ENCODE data around the gene ELMO3.

Gene ELMO3

GRCh38 chr16:67227567-67227921 is 28.6 kb downstream of the ELMO3 start:
- ChIA-PET CTCF (interaction anchor here (0.7 to 1.1 kb wide), 3 partner anchors 17 to 48 kb away, joined by 3 read pairs; no protein-coding TSS in a partner anchor), POLR2A (interaction anchor here (0.9 to 10.0 kb wide), 9 partner anchors 10 to 210 kb away, joined by 3 to 109 read pairs (median 6); partner anchors contain the start of genes FHOD1 and SLC9A5)
- Histone ChIP-seq H3K4me3 (ENCODE audit: low read depth, low read length) (peak overlapping the region; percentile 93), H3K9me3 (ENCODE audit: control insufficient read depth, insufficient read depth, low read depth, low read length) (no peaks in the 10 kb centered on the region), H3K4me1 (ENCODE audit: control insufficient read depth, insufficient read depth, low read length) (no peaks in the 10 kb centered on the region), H3K36me3 (ENCODE audit: control insufficient read depth in 2 of 2, insufficient read depth in 1 of 2, low read length in 2 of 2) (peaks cover 4 to 47% of the 10 kb centered on the region in 2 experiments; a peak in 2 of 3 replicates), H3K27ac (ENCODE audit: extremely low read depth, low read depth, low read length) (no peak overlapping the region; the same call in 1 of the 2 replicates)
- TF ChIP-seq ZFP41 (tag by site-specific recombination; IDR thresholded peaks at IDR 0.05; ENCODE audit: borderline replicate concordance) (no peak), ZNF426 (tag by site-specific recombination; IDR thresholded peaks at IDR 0.05) (no peak), ZNF274 (IDR thresholded peaks at IDR 0.05; ENCODE audit: low read length) (no peak), ZNF274 (tag by site-specific recombination; IDR thresholded peaks at IDR 0.05; ENCODE audit: borderline replicate concordance) (no peak), ZNF416 (tag by site-specific recombination; IDR thresholded peaks at IDR 0.05) (no peak), ZNF19 (tag by site-specific recombination; IDR thresholded peaks at IDR 0.05; ENCODE audit: low read depth) (no peak)
- TF ChIP-seq, protein P1, sequence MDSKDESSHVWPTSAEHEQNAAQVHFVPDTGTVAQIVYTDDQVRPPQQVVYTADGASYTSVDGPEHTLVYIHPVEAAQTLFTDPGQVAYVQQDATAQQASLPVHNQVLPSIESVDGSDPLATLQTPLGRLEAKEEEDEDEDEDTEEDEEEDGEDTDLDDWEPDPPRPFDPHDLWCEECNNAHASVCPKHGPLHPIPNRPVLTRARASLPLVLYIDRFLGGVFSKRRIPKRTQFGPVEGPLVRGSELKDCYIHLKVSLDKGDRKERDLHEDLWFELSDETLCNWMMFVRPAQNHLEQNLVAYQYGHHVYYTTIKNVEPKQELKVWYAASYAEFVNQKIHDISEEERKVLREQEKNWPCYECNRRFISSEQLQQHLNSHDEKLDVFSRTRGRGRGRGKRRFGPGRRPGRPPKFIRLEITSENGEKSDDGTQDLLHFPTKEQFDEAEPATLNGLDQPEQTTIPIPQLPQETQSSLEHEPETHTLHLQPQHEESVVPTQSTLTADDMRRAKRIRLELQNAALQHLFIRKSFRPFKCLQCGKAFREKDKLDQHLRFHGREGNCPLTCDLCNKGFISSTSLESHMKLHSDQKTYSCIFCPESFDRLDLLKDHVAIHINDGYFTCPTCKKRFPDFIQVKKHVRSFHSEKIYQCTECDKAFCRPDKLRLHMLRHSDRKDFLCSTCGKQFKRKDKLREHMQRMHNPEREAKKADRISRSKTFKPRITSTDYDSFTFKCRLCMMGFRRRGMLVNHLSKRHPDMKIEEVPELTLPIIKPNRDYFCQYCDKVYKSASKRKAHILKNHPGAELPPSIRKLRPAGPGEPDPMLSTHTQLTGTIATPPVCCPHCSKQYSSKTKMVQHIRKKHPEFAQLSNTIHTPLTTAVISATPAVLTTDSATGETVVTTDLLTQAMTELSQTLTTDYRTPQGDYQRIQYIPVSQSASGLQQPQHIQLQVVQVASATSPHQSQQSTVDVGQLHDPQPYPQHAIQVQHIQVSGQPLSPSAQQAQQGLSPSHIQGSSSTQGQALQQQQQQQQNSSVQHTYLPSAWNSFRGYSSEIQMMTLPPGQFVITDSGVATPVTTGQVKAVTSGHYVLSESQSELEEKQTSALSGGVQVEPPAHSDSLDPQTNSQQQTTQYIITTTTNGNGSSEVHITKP (tag by site-specific recombination; IDR thresholded peaks at IDR 0.05) = no peak

- POLR2A ChIA-PET = interaction anchor here (0.5 to 10.0 kb wide), 7 partner anchors 9 to 210 kb away, joined by 3 to 109 read pairs (median 6); partner anchors contain the start of genes FHOD1 and SLC9A5
- no peak overlapping the region for H3K27ac ChIP-seq (ENCODE audit: extremely low read depth, low read depth, low read length)
- peak overlapping the region; percentile 93 for H3K4me3 ChIP-seq (ENCODE audit: low read depth, low read length)
- TF ChIP-seq ZNF626 (tag by site-specific recombination; IDR thresholded peaks at IDR 0.05) (no peak), ZNF580 (tag by site-specific recombination; IDR thresholded peaks at IDR 0.05) (no peak), ZNF549 (tag by site-specific recombination; IDR thresholded peaks at IDR 0.05) (no peak), ZNF138 (tag by site-specific recombination; IDR thresholded peaks at IDR 0.05; ENCODE audit: borderline replicate concordance) (no peak), ZNF629 (tag by site-specific recombination; IDR thresholded peaks at IDR 0.05) (no peak), YY1 (tag by site-specific recombination; IDR thresholded peaks at IDR 0.05) (no peak), KLF7 (tag by site-specific recombination; IDR thresholded peaks at IDR 0.05; ENCODE audit: borderline replicate concordance) (no peak), ZBTB20 (tag by site-specific recombination; IDR thresholded peaks at IDR 0.05) (no peak), MYNN (tag by site-specific recombination; IDR thresholded peaks at IDR 0.05; ENCODE audit: borderline replicate concordance) (no peak), ZFP3 (tag by site-specific recombination; IDR thresholded peaks at IDR 0.05; ENCODE audit: low read depth) (no peak), ZNF433 (tag by site-specific recombination; IDR thresholded peaks at IDR 0.05; ENCODE audit: low read depth) (no peak), ZNF837 (tag by site-specific recombination; IDR thresholded peaks at IDR 0.05) (no peak)
- TF ChIP-seq, protein P2, sequence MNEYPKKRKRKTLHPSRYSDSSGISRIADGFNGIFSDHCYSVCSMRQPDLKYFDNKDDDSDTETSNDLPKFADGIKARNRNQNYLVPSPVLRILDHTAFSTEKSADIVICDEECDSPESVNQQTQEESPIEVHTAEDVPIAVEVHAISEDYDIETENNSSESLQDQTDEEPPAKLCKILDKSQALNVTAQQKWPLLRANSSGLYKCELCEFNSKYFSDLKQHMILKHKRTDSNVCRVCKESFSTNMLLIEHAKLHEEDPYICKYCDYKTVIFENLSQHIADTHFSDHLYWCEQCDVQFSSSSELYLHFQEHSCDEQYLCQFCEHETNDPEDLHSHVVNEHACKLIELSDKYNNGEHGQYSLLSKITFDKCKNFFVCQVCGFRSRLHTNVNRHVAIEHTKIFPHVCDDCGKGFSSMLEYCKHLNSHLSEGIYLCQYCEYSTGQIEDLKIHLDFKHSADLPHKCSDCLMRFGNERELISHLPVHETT (tag by site-specific recombination; IDR thresholded peaks at IDR 0.05) = no peak
- TF ChIP-seq, protein P3, sequence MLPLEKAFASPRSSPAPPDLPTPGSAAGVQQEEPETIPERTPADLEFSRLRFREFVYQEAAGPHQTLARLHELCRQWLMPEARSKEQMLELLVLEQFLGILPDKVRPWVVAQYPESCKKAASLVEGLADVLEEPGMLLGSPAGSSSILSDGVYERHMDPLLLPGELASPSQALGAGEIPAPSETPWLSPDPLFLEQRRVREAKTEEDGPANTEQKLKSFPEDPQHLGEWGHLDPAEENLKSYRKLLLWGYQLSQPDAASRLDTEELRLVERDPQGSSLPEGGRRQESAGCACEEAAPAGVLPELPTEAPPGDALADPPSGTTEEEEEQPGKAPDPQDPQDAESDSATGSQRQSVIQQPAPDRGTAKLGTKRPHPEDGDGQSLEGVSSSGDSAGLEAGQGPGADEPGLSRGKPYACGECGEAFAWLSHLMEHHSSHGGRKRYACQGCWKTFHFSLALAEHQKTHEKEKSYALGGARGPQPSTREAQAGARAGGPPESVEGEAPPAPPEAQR (tag by site-specific recombination; IDR thresholded peaks at IDR 0.05) = no peak
- TF ChIP-seq, protein P4, sequence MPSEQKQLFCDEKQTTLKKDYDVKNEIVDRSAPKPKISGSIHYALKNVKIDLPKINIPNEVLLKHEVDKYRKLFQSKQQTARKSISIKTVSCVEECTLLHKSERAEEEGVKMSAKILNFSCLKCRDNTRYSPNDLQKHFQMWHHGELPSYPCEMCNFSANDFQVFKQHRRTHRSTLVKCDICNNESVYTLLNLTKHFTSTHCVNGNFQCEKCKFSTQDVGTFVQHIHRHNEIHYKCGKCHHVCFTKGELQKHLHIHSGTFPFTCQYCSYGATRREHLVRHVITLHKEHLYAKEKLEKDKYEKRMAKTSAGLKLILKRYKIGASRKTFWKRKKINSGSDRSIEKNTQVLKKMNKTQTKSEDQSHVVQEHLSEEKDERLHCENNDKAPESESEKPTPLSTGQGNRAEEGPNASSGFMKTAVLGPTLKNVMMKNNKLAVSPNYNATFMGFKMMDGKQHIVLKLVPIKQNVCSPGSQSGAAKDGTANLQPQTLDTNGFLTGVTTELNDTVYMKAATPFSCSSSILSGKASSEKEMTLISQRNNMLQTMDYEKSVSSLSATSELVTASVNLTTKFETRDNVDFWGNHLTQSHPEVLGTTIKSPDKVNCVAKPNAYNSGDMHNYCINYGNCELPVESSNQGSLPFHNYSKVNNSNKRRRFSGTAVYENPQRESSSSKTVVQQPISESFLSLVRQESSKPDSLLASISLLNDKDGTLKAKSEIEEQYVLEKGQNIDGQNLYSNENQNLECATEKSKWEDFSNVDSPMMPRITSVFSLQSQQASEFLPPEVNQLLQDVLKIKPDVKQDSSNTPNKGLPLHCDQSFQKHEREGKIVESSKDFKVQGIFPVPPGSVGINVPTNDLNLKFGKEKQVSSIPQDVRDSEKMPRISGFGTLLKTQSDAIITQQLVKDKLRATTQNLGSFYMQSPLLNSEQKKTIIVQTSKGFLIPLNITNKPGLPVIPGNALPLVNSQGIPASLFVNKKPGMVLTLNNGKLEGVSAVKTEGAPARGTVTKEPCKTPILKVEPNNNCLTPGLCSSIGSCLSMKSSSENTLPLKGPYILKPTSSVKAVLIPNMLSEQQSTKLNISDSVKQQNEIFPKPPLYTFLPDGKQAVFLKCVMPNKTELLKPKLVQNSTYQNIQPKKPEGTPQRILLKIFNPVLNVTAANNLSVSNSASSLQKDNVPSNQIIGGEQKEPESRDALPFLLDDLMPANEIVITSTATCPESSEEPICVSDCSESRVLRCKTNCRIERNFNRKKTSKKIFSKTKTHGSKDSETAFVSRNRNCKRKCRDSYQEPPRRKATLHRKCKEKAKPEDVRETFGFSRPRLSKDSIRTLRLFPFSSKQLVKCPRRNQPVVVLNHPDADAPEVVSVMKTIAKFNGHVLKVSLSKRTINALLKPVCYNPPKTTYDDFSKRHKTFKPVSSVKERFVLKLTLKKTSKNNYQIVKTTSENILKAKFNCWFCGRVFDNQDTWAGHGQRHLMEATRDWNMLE (tag by site-specific recombination; conservative IDR thresholded peaks at IDR 0.05; ENCODE audit: low read depth) = no peak
Observed at GRCh38 chr16:67228034-67228785, 29.3 kb downstream of the ELMO3 start.

More at GRCh38 chr16:67228034-67228785, 29.3 kb downstream of the ELMO3 start:
- Histone ChIP-seq H3K36me3 (ENCODE audit: control insufficient read depth in 2 of 2, insufficient read depth in 1 of 2, low read length in 2 of 2) (peaks cover 4 to 48% of the 10 kb centered on the region in 2 experiments; a peak in 2 of 3 replicates), H3K9me3 (ENCODE audit: control insufficient read depth, insufficient read depth, low read depth, low read length) (no peaks in the 10 kb centered on the region), H3K4me1 (ENCODE audit: control insufficient read depth, insufficient read depth, low read length) (no peaks in the 10 kb centered on the region)
- CTCF ChIA-PET = interaction anchor here (1.1 kb wide), 1 partner anchor 16 kb away, joined by 3 read pairs; no protein-coding TSS in a partner anchor
